Mesenchymal stem cell (in vitro differentiated cells and primary cell): ENCODE data around the gene SYT2.
"Not testable (repeated sequence)": the region's sequence is repeated elsewhere in the genome, so short reads cannot be mapped to it uniquely, and the experiment has no call there.

Experiments
- DNase-seq: peaks from one replicate; pipeline ENCODE4 v3.0.0-alpha.2; 2013
- H2AFZ ChIP-seq: one replicate; pipeline ENCODE4 v1.6.1; 2013; ENCODE audit warnings: low read depth, mild to moderate bottlenecking, control low read depth, inconsistent platforms, low read length, moderate library complexity
- H2AK5ac ChIP-seq: 2 replicates; pipeline ENCODE4 v1.6.1; 2013; ENCODE audit warnings: low read length, moderate library complexity, mild to moderate bottlenecking, inconsistent platforms; ENCODE audit not compliant: severe bottlenecking
- H2BK120ac ChIP-seq: one replicate; pipeline ENCODE4 v1.6.1; 2013; ENCODE audit warnings: low read depth, mild to moderate bottlenecking, inconsistent platforms, low read length, moderate library complexity
- H2BK12ac ChIP-seq, 2 experiments: one replicate each; pipeline ENCODE4 v1.6.1; 2013; ENCODE audit warnings: inconsistent platforms in 2 of 2, low read length in 2 of 2, mild to moderate bottlenecking in 2 of 2, moderate library complexity in 2 of 2, control low read depth in 1 of 2
- H2BK15ac ChIP-seq: one replicate; pipeline ENCODE4 v1.6.1; 2013; ENCODE audit warnings: mild to moderate bottlenecking, low read depth, inconsistent platforms; ENCODE audit not compliant: poor library complexity, severe bottlenecking
- H2BK5ac ChIP-seq: 2 replicates; pipeline ENCODE4 v1.6.1; 2013; ENCODE audit warnings: low read depth, mild to moderate bottlenecking, low read length, control low read depth, inconsistent platforms; ENCODE audit not compliant: poor library complexity, severe bottlenecking
- H3K14ac ChIP-seq, 2 experiments: one replicate each; pipeline ENCODE4 v1.6.1; 2013; ENCODE audit warnings: inconsistent platforms in 2 of 2, low read length in 2 of 2, control low read depth in 1 of 2, mild to moderate bottlenecking in 1 of 2, moderate library complexity in 1 of 2
- H3K18ac ChIP-seq, 2 experiments: one replicate each; pipeline ENCODE4 v1.6.1; 2013; ENCODE audit warnings: inconsistent platforms in 2 of 2, low read length in 2 of 2, control low read depth in 1 of 2, low read depth in 1 of 2, mild to moderate bottlenecking in 1 of 2
- H3K23ac ChIP-seq, 2 experiments: one replicate each; pipeline ENCODE4 v1.6.1; 2013; ENCODE audit warnings: inconsistent platforms in 2 of 2, low read length in 2 of 2, mild to moderate bottlenecking in 2 of 2, moderate library complexity in 2 of 2, control low read depth in 1 of 2
- H3K27ac ChIP-seq: 2 replicates; pipeline ENCODE4 v1.5.1; 2013; ENCODE audit warnings: mild to moderate bottlenecking, moderate library complexity, low read length, control low read depth, inconsistent platforms; ENCODE audit not compliant: poor library complexity, severe bottlenecking
- H3K27me3 ChIP-seq, 2 experiments: 2 replicates each; pipeline versions ENCODE4 v1.6.1 to v1.7.0; 2013; ENCODE audit warnings: low read length in 2 of 2, mild to moderate bottlenecking in 2 of 2, moderate library complexity in 2 of 2, control low read depth in 1 of 2, inconsistent platforms in 1 of 2; ENCODE audit not compliant: control insufficient read depth in 1 of 2, insufficient read depth in 1 of 2
- H3K36me3 ChIP-seq, 2 experiments: 2 replicates each; pipeline versions ENCODE4 v1.6.1 to v1.7.0; 2013; ENCODE audit warnings: low read length in 2 of 2, control low read depth in 1 of 2, inconsistent platforms in 1 of 2, low read depth in 1 of 2, mild to moderate bottlenecking in 1 of 2; ENCODE audit not compliant: insufficient read depth in 2 of 2, control insufficient read depth in 1 of 2
- H3K4ac ChIP-seq, 2 experiments: one replicate each; pipeline ENCODE4 v1.6.1; 2013; ENCODE audit warnings: inconsistent platforms in 2 of 2, low read length in 2 of 2, mild to moderate bottlenecking in 2 of 2, moderate library complexity in 2 of 2, control low read depth in 1 of 2, low read depth in 1 of 2
- H3K4me1 ChIP-seq: 2 replicates; pipeline ENCODE4 v1.6.1; 2013; ENCODE audit warnings: low read depth, low read length, control low read depth; ENCODE audit not compliant: control insufficient read depth, insufficient read depth
- H3K4me2 ChIP-seq: 2 replicates; pipeline ENCODE4 v1.6.1; 2013; ENCODE audit warnings: low read length, mild to moderate bottlenecking, inconsistent platforms; ENCODE audit not compliant: poor library complexity, severe bottlenecking
- H3K4me3 ChIP-seq, 2 experiments: 2 replicates each; pipeline versions ENCODE4 v1.5.1 to v1.7.0; 2013; ENCODE audit warnings: low read length in 2 of 2, mild to moderate bottlenecking in 2 of 2, control low read depth in 1 of 2, low read depth in 1 of 2; ENCODE audit not compliant: insufficient read depth in 1 of 2
- H3K79me1 ChIP-seq: replicated peaks from 2 replicates; pipeline ENCODE4 v1.6.1; 2013; ENCODE audit warnings: mild to moderate bottlenecking, control low read depth, low read length, inconsistent platforms; ENCODE audit not compliant: poor library complexity, severe bottlenecking
- H3K9ac ChIP-seq: 2 replicates; pipeline ENCODE4 v1.7.0; 2013; ENCODE audit warnings: mild to moderate bottlenecking, low read length, moderate library complexity
- H3K9me3 ChIP-seq: 2 replicates; pipeline ENCODE4 v1.7.0; 2013; ENCODE audit warnings: mild to moderate bottlenecking, low read length; ENCODE audit not compliant: control insufficient read depth
- H4K8ac ChIP-seq: one replicate; pipeline ENCODE4 v1.6.1; 2013; ENCODE audit warnings: inconsistent platforms, mild to moderate bottlenecking, low read length, moderate library complexity
- H4K91ac ChIP-seq: one replicate; pipeline ENCODE4 v1.6.1; 2013; ENCODE audit warnings: mild to moderate bottlenecking, low read length, inconsistent platforms
- WGBS: methylation state at CpG from one replicate; pipeline ENCODE4 v1.1.7; 2013; ENCODE audit warnings: mixed read lengths; 5-methylcytosine and 5-hydroxymethylcytosine counted together

Gene SYT2

DNA sequence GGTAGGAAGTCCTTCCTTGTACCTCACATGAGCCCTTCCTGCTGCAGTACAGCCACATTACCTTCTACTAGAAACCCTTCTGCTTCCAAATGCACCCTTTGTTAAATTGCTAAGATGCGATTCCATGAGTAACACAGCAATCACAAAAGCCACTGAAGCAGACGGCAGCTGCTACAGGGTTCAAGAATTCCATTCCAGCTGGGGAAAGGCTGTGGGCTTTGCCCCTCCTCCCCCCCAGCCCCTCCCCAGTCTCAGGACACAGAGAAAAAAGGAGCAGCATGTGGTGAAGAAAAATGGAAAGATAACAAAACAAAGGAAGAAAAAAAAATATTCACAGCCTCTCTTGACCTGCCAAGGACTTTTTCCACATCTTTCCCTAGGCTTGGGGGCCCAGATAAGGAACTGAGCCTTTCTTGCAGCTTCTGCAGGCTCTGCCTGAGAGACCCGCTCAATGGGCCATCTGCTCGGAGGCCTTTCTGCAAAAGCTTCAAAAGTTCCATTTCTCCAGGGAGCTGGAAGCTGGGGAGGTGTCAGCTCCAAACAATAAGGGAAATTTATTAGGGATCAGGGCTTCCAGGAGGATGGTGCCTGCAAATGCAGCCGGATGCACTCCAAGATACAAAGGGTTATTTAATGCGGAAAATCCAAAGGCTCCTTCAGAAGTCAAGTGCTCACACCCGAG lies 72.1 kb downstream of the SYT2 start:
- Histone ChIP-seq H3K36me3 (no peaks in the 10 kb centered on the region), H4K91ac (no peak overlapping the region), H3K4ac (no peak overlapping the region), H3K4me3 (no peak overlapping the region), H3K23ac (no peak overlapping the region), H3K27ac (no peak overlapping the region), H3K4me1 (peaks cover 14% of the 10 kb centered on the region), H3K9me3 (no peaks in the 10 kb centered on the region), H2AFZ (no peak overlapping the region), H3K18ac (no peak overlapping the region), H2BK12ac (no peak overlapping the region), H3K14ac (no peak overlapping the region), H2BK15ac (no peak overlapping the region), H3K9ac (no peak overlapping the region), H3K27me3 (peaks cover 61 to 87% of the 10 kb centered on the region in 2 experiments), H4K8ac (no peak overlapping the region), H3K79me1 (no peaks in the 10 kb centered on the region), H2BK5ac (no peak overlapping the region), H3K4me2 (no peak overlapping the region), H2AK5ac (no peak overlapping the region), H2BK120ac (no peak overlapping the region)
- no peak for DNase-seq
- WGBS = 40% methylated on average over 6 of the region's 7 CpGs

DNA sequence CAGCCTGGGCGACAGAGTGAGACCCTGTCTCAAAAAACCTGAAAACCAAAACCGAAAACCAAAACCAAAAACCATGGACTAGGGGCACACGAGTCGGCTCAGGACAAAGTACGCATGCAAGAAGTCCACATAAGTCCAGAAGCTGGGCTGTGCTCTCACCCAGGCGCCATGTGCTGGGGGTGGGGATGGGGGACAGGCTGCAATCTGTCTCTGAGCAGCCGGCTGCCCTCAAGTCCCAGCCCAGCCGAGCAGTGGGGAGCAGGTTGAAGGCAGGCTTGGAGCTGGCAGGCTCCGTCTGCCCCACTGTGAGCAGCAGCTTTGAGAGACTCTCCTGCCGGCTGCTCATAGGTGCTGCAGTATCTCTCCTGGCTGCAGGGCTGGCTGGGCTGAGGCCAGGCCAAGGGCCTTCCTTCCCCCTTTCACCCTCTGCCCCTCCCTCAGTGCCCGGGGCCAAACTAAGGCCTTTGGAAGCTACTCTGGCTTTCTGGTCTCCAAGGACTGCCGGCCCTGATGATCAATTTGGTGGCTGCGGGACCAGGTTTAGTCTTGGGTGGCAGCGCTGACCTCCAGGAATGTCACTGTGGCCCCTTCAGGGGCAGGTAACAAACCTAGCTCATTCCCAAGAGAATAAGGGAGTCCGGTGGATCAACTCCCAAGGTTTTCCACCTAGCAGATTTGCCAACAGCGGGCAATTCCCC lies 72.8 kb downstream of the SYT2 start:
- 77% methylated on average over 16 of the region's 16 CpGs for WGBS
- not testable (repeated sequence) for H3K4me1 ChIP-seq, H3K27ac ChIP-seq, H2BK120ac ChIP-seq, H3K4me2 ChIP-seq, H3K36me3 ChIP-seq, H2AK5ac ChIP-seq, H3K79me1 ChIP-seq, H3K9me3 ChIP-seq, H3K4me3 ChIP-seq, H2AFZ ChIP-seq, H3K4ac ChIP-seq, H3K9ac ChIP-seq, H3K23ac ChIP-seq, H3K18ac ChIP-seq, H4K91ac ChIP-seq, H3K14ac ChIP-seq, H2BK5ac ChIP-seq, H2BK12ac ChIP-seq, DNase-seq, H4K8ac ChIP-seq
- Histone ChIP-seq H2BK15ac (peak overlapping the region; percentile 18), H3K27me3 (peaks cover 54 to 83% of the 10 kb centered on the region in 2 experiments)

DNA sequence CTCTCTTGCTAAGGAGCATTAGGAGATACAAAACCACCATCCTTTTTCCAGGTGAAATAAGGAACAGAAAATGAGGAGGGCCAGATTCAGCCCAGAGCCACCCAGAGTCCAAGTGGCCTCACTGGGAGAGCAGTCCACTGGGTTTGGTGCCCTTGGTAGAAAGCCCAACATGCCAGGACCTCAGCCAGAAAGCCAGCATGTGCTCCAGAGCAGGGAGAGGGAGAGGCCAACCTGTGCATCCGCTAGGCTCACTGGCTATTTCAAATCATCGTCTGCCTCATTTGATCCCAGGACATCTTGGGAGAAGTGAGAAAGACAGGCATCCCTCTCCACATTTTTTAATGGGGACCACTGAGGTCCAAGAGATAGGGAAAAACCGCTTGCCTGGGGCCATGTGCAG lies 74.1 kb downstream of the SYT2 start:
- not testable (repeated sequence) for H2BK15ac ChIP-seq, H2AFZ ChIP-seq, H2BK12ac ChIP-seq, H4K8ac ChIP-seq, H3K14ac ChIP-seq, H3K36me3 ChIP-seq, H3K9ac ChIP-seq, DNase-seq, H2BK5ac ChIP-seq, H3K27ac ChIP-seq, H3K79me1 ChIP-seq, H3K4me3 ChIP-seq, H3K4me1 ChIP-seq, H3K9me3 ChIP-seq, H3K4me2 ChIP-seq, H3K23ac ChIP-seq, H3K4ac ChIP-seq, H4K91ac ChIP-seq, H2BK120ac ChIP-seq, H3K18ac ChIP-seq, H2AK5ac ChIP-seq
- 80% methylated on average over 1 of the region's 3 CpGs for WGBS
- peaks cover 44 to 73% of the 10 kb centered on the region in 2 experiments for H3K27me3 ChIP-seq

DNA sequence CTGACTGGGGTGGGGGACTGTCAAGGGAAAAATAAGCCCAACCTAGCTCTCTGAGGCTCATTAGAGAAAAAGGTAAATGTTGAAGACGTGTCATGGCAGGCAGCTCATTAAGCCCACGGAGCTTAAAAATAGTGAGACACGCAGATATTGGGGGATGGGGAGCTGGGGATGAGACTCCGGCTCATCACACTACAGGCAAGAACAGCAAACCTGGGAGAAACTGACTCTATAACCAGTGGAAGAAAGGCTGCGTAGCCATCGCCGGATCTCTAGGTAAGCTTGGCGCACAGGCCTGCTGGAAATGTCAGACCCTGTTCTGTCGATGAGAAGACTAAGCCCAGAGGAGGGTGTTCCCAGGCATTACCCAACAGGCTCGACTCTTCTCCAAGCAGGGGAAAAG lies 78.0 kb downstream of the SYT2 start:
- H3K79me1 ChIP-seq = no peaks in the 10 kb centered on the region
- H2BK5ac ChIP-seq = no peak overlapping the region
- H4K8ac ChIP-seq = no peak overlapping the region
- no peak overlapping the region for H3K9ac ChIP-seq
- DNase-seq = no peak
- no peaks in the 10 kb centered on the region for H3K4me1 ChIP-seq
- H3K27me3 ChIP-seq = peaks cover 36 to 71% of the 10 kb centered on the region in 2 experiments
- H3K18ac ChIP-seq = no peak overlapping the region
- no peak overlapping the region for H2BK12ac ChIP-seq
- no peak overlapping the region for H3K14ac ChIP-seq
- no peak overlapping the region for H4K91ac ChIP-seq
- no peak overlapping the region for H3K4ac ChIP-seq
- no peaks in the 10 kb centered on the region for H3K9me3 ChIP-seq
- H2BK15ac ChIP-seq = no peak overlapping the region
- no peak overlapping the region for H3K4me3 ChIP-seq
- 92% methylated on average over 10 of the region's 10 CpGs for WGBS
- H3K27ac ChIP-seq = no peak overlapping the region
- H2AK5ac ChIP-seq = no peak overlapping the region
- no peak overlapping the region for H3K23ac ChIP-seq
- H2BK120ac ChIP-seq = no peak overlapping the region
- H2AFZ ChIP-seq = no peak overlapping the region
- no peak overlapping the region for H3K4me2 ChIP-seq
- no peaks in the 10 kb centered on the region for H3K36me3 ChIP-seq
